CD14-positive monocyte (primary cell): ENCODE data around the gene TOMM40. TPM values are rescaled to one million over a fixed set of nuclear protein-coding genes. Genes with fewer than 3 reads are reported as not detected.
"Not testable (repeated sequence)": the region's sequence is repeated elsewhere in the genome, so short reads cannot be mapped to it uniquely, and the experiment has no call there.

Experiments used
- DNase-seq, 3 donors: peaks; one replicate each; pipeline ENCODE4 v3.0.0-alpha.2; 2011 to 2022
- H2AFZ ChIP-seq: 2 replicates; pipeline ENCODE4 v1.6.0; 2012; ENCODE audit warnings: mild to moderate bottlenecking, low read depth, low read length, inconsistent platforms; ENCODE audit not compliant: insufficient read depth, poor library complexity, severe bottlenecking
- H3K27ac ChIP-seq, 2 donors: 1 replicate in 1 of 2; 2 replicates in 1 of 2; pipeline ENCODE4 v1.5.1; 2012 to 2013; ENCODE audit warnings: low read length in 2 of 2, control low read depth in 1 of 2, inconsistent platforms in 1 of 2, low read depth in 1 of 2, mild to moderate bottlenecking in 1 of 2
- H3K27me3 ChIP-seq, 2 donors: one replicate each; pipeline versions ENCODE4 v1.6.0 to v1.6.1; 2011 to 2013; ENCODE audit warnings: low read length in 2 of 2; ENCODE audit not compliant: control insufficient read depth in 2 of 2, insufficient read depth in 2 of 2
- H3K36me3 ChIP-seq, 2 donors: replicated peaks in 1 of 2; 1 replicate in 1 of 2; 2 replicates in 1 of 2; pipeline versions ENCODE4 v1.5.1 to v1.6.1; 2012 to 2013; ENCODE audit warnings: low read length in 2 of 2, control low read depth in 1 of 2, inconsistent platforms in 1 of 2, mild to moderate bottlenecking in 1 of 2; ENCODE audit not compliant: insufficient read depth in 2 of 2, control insufficient read depth in 1 of 2
- H3K4me1 ChIP-seq, 2 donors: 1 replicate in 1 of 2; 2 replicates in 1 of 2; pipeline versions ENCODE4 v1.5.1 to v1.6.1; 2012 to 2013; ENCODE audit warnings: low read length in 2 of 2, control low read depth in 1 of 2, inconsistent platforms in 1 of 2, mild to moderate bottlenecking in 1 of 2, moderate library complexity in 1 of 2; ENCODE audit not compliant: insufficient read depth in 2 of 2, control insufficient read depth in 1 of 2
- H3K4me2 ChIP-seq: replicated peaks from 2 replicates; pipeline ENCODE3; 2012; ENCODE audit warnings: low read length, moderate library complexity, mild to moderate bottlenecking; ENCODE audit not compliant: poor library complexity, severe bottlenecking; ENCODE audit errors: extremely low read depth
- H3K4me3 ChIP-seq, 3 experiments: fragments of 200-600 bp in 1 of 3; sonication (generic) in 1 of 3; replicated peaks in 1 of 3; 1 replicate in 2 of 3; 2 replicates in 1 of 3; pipeline ENCODE4 v1.5.1; 2011 to 2013; ENCODE audit warnings: low read length in 3 of 3, mild to moderate bottlenecking in 3 of 3, control low read depth in 2 of 3, low read depth in 2 of 3, inconsistent platforms in 1 of 3, moderate library complexity in 1 of 3
- H3K79me2 ChIP-seq: 2 replicates; pipeline ENCODE4 v1.6.0; 2012; ENCODE audit warnings: mild to moderate bottlenecking, control low read depth, inconsistent platforms, low read length, moderate library complexity; ENCODE audit not compliant: insufficient read depth
- H3K9ac ChIP-seq: 2 replicates; pipeline ENCODE4 v1.6.0; 2017; ENCODE audit warnings: low read length, mild to moderate bottlenecking; ENCODE audit not compliant: insufficient read depth, poor library complexity, severe bottlenecking
- H3K9me3 ChIP-seq, 2 donors: replicated peaks in 1 of 2; 1 replicate in 1 of 2; 2 replicates in 1 of 2; pipeline versions ENCODE4 v1.5.1 to v1.6.1; 2012 to 2013; ENCODE audit warnings: low read length in 2 of 2, control low read depth in 1 of 2; ENCODE audit not compliant: control insufficient read depth in 1 of 2, insufficient read depth in 1 of 2
- H4K20me1 ChIP-seq: 2 replicates; pipeline ENCODE4 v1.6.0; 2012; ENCODE audit warnings: mild to moderate bottlenecking, low read length, control low read depth, moderate library complexity; ENCODE audit not compliant: insufficient read depth
- H3K27ac Mint-ChIP-seq, 7 donors: one replicate each; pipeline ENCODE4 v1.8.0; 2020; ENCODE audit warnings: mild to moderate bottlenecking in 7 of 7, mixed read lengths in 7 of 7, moderate library complexity in 6 of 7, inconsistent platforms in 2 of 7
- H3K27me3 Mint-ChIP-seq, 3 donors: one replicate each; pipeline ENCODE4 v1.8.0; 2021 to 2022; ENCODE audit warnings: low read depth in 3 of 3, mild to moderate bottlenecking in 3 of 3, mixed read lengths in 3 of 3, moderate library complexity in 3 of 3, inconsistent platforms in 1 of 3
- H3K36me3 Mint-ChIP-seq, 2 donors: one replicate each; pipeline ENCODE4 v1.8.0; 2020; ENCODE audit warnings: mixed read lengths in 2 of 2, inconsistent platforms in 1 of 2, mild to moderate bottlenecking in 1 of 2
- H3K4me1 Mint-ChIP-seq: one replicate; pipeline ENCODE4 v1.8.0; 2020; ENCODE audit warnings: mild to moderate bottlenecking, mixed read lengths
- H3K4me3 Mint-ChIP-seq, 2 donors: one replicate each; pipeline ENCODE4 v1.8.0; 2020; ENCODE audit warnings: mild to moderate bottlenecking in 2 of 2, mixed read lengths in 2 of 2, moderate library complexity in 1 of 2
- H3K9me3 Mint-ChIP-seq, 7 donors: one replicate each; pipeline ENCODE4 v1.8.0; 2020 to 2022; ENCODE audit warnings: mixed read lengths in 7 of 7, mild to moderate bottlenecking in 6 of 7, moderate library complexity in 6 of 7, inconsistent platforms in 2 of 7
- WGBS: methylation state at CpG from one replicate; pipeline ENCODE4 v1.1.5; 2013; ENCODE audit warnings: missing lambda C conversion rate; ENCODE audit not compliant: insufficient coverage; 5-methylcytosine and 5-hydroxymethylcytosine counted together
- intact Hi-C, 2 donors: fragments of 100-400 bp; cut with micrococcal nuclease; formaldehyde crosslinking; loops; one replicate each; pipeline versions ENCODE4 v1.15.0 to v1.15.1; 2023
- polyA plus RNA-seq, 3 donors: library from polyadenylated mRNA; depleted of rRNA in 1 of 3; unstranded in 2 of 3; stranded (reverse) in 1 of 3; fragments of 300-500 nt in 2 of 3; fragments of >200 nt in 1 of 3; fragmentation: Illumina TruSeq in 2 of 3; gene quantifications; 1 replicate in 2 of 3; 2 replicates in 1 of 3; pipeline ENCODE4 v1.2.3, GENCODE V29; 2012 to 2021
- TF ChIP-seq, protein P1 (sequence below): fragments of 200-600 bp; IDR thresholded peaks from one replicate; pipeline ENCODE4 v1.8.0; 2022; ENCODE audit warnings: antibody characterized with exemption, mild to moderate bottlenecking

Gene TOMM40
- polyA plus RNA-seq, 3 donors: 15.0 to 25.4 (median 16.4) TPM

DNA sequence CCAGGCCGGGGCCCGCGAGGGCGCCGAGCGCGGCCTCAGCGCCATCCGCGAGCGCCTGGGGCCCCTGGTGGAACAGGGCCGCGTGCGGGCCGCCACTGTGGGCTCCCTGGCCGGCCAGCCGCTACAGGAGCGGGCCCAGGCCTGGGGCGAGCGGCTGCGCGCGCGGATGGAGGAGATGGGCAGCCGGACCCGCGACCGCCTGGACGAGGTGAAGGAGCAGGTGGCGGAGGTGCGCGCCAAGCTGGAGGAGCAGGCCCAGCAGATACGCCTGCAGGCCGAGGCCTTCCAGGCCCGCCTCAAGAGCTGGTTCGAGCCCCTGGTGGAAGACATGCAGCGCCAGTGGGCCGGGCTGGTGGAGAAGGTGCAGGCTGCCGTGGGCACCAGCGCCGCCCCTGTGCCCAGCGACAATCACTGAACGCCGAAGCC is 17.8 kb downstream of the TOMM40 start:
- TF ChIP-seq, protein P1, sequence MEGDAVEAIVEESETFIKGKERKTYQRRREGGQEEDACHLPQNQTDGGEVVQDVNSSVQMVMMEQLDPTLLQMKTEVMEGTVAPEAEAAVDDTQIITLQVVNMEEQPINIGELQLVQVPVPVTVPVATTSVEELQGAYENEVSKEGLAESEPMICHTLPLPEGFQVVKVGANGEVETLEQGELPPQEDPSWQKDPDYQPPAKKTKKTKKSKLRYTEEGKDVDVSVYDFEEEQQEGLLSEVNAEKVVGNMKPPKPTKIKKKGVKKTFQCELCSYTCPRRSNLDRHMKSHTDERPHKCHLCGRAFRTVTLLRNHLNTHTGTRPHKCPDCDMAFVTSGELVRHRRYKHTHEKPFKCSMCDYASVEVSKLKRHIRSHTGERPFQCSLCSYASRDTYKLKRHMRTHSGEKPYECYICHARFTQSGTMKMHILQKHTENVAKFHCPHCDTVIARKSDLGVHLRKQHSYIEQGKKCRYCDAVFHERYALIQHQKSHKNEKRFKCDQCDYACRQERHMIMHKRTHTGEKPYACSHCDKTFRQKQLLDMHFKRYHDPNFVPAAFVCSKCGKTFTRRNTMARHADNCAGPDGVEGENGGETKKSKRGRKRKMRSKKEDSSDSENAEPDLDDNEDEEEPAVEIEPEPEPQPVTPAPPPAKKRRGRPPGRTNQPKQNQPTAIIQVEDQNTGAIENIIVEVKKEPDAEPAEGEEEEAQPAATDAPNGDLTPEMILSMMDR: no peak
- no peak overlapping the region for H3K4me3 Mint-ChIP-seq
- Histone ChIP-seq H3K27me3 (peaks cover 5 to 26% of the 10 kb centered on the region in 2 donors), H3K4me3 (no peak overlapping the region), H3K4me1 (peaks cover 22 to 30% of the 10 kb centered on the region in 2 donors), H4K20me1 (no peaks in the 10 kb centered on the region), H3K9ac (no peak overlapping the region), H3K79me2 (no peaks in the 10 kb centered on the region), H2AFZ (no peak overlapping the region), H3K36me3 (no peaks in the 10 kb centered on the region), H3K9me3 (no peaks in the 10 kb centered on the region), H3K4me2 (no peak overlapping the region), H3K27ac (no peak overlapping the region)
- 97% methylated on average over 42 of the region's 44 CpGs for WGBS
- intact Hi-C loops: no loop called here
- H3K27ac Mint-ChIP-seq: no peak overlapping the region
- H3K36me3 Mint-ChIP-seq: no peaks in the 10 kb centered on the region
- H3K4me1 Mint-ChIP-seq: peaks cover 35% of the 10 kb centered on the region
- DNase-seq: no peak
- H3K27me3 Mint-ChIP-seq: peaks cover 29 to 38% (median 36%) of the 10 kb centered on the region in 3 donors
- peaks cover 0 to 9% (median 2%) of the 10 kb centered on the region in 7 donors for H3K9me3 Mint-ChIP-seq

DNA sequence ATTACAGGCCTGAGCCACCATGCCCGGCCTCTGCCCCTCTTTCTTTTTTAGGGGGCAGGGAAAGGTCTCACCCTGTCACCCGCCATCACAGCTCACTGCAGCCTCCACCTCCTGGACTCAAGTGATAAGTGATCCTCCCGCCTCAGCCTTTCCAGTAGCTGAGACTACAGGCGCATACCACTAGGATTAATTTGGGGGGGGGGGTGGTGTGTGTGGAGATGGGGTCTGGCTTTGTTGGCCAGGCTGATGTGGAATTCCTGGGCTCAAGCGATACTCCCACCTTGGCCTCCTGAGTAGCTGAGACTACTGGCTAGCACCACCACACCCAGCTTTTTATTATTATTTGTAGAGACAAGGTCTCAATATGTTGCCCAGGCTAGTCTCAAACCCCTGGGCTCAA is 18.7 kb downstream of the TOMM40 start:
- intact Hi-C loops: no loop called here
- Mint-ChIP-seq H3K4me3 (no peak overlapping the region), H3K27ac (no peak overlapping the region), H3K4me1 (peaks cover 44% of the 10 kb centered on the region), H3K27me3 (peaks cover 24 to 33% (median 32%) of the 10 kb centered on the region in 3 donors), H3K36me3 (no peaks in the 10 kb centered on the region), H3K9me3 (peaks cover 0 to 9% (median 2%) of the 10 kb centered on the region in 7 donors)
- TF ChIP-seq, protein P1: no peak
- H2AFZ ChIP-seq: no peak overlapping the region
- H3K79me2 ChIP-seq: no peaks in the 10 kb centered on the region
- no peaks in the 10 kb centered on the region for H4K20me1 ChIP-seq
- H3K4me3 ChIP-seq: no peak overlapping the region
- no peak overlapping the region for H3K4me2 ChIP-seq
- H3K27me3 ChIP-seq: peaks cover 5 to 19% of the 10 kb centered on the region in 2 donors
- H3K36me3 ChIP-seq: no peaks in the 10 kb centered on the region
- 100% methylated on average over 2 of the region's 5 CpGs for WGBS
- no peak overlapping the region for H3K27ac ChIP-seq
- H3K4me1 ChIP-seq: peaks cover 31 to 40% of the 10 kb centered on the region in 2 donors
- no peak overlapping the region for H3K9ac ChIP-seq
- DNase-seq: no peak
- H3K9me3 ChIP-seq: no peaks in the 10 kb centered on the region

DNA sequence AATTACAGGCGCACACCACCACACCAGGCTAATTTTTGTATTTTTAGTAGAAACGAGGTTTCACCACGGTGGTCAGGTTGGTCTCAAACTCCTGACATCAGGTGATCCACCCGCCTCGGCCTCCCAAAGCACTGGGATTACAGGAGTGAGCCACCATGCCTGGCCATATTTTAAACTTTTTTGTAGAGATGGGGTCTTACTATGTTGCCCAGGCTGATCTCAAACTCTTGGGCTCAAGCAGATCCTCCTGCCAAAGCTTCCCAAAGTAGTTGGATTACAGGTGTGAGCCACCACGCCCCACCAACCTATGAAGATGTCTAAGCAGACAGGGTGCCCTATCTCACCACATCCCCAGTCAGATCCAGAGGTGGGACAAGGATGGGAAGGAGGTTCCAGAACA is 20.8 kb downstream of the TOMM40 start:
- Mint-ChIP-seq H3K27me3 (peaks cover 5 to 13% (median 12%) of the 10 kb centered on the region in 3 donors), H3K4me3 (peak overlapping the region in 1 of 2 donors; percentile 4), H3K4me1 (peaks cover 35% of the 10 kb centered on the region)
- H3K79me2 ChIP-seq, H3K36me3 Mint-ChIP-seq, H3K27ac ChIP-seq, H3K36me3 ChIP-seq, intact Hi-C loops, H3K9me3 Mint-ChIP-seq, H3K4me3 ChIP-seq, DNase-seq, H3K9ac ChIP-seq, H3K9me3 ChIP-seq, H2AFZ ChIP-seq, H3K27ac Mint-ChIP-seq, H3K27me3 ChIP-seq, H3K4me2 ChIP-seq, H4K20me1 ChIP-seq: not testable (repeated sequence)
- peaks cover 30 to 33% of the 10 kb centered on the region in 2 donors for H3K4me1 ChIP-seq
- 96% methylated on average over 3 of the region's 6 CpGs for WGBS
